ENCODE measurements around the gene HOXA4. TPM values are rescaled to one million over a fixed set of nuclear protein-coding genes. Genes with fewer than 3 reads are reported as not detected.

The HOXA4 gene
- total RNA-seq, 1 donor from 2014 or later = 0.31 TPM

- peaks cover 5% of the 10 kb centered on the region for H3K36me3 Mint-ChIP-seq (ENCODE audit: low read depth, unreplicated experiment)
- peaks cover 36% of the 10 kb centered on the region for H3K27me3 Mint-ChIP-seq (ENCODE audit: unreplicated experiment)
- no peaks in the 10 kb centered on the region for H3K9me3 Mint-ChIP-seq (ENCODE audit: unreplicated experiment)
- H3K27ac Mint-ChIP-seq (ENCODE audit: unreplicated experiment) = no peak overlapping the region
- TF ChIP-seq CTCF (IDR thresholded peaks at IDR 0.05; ENCODE audit: unreplicated experiment) = peak; percentile 100
- H3K4me1 Mint-ChIP-seq (ENCODE audit: unreplicated experiment) = peaks cover 13% of the 10 kb centered on the region
- DNase-seq (ENCODE audit: low spot score) = peak; percentile 93
- no peak overlapping the region for H3K4me3 Mint-ChIP-seq (ENCODE audit: unreplicated experiment)
These were observed 30.1 kb upstream of the HOXA4 start for GRCh38 chr7:27160546-27161213.

GRCh38 chr7:27160145-27160545, 29.6 kb upstream of the HOXA4 start:
- peaks cover 3% of the 10 kb centered on the region for H3K36me3 Mint-ChIP-seq (ENCODE audit: low read depth, unreplicated experiment)
- H3K4me1 Mint-ChIP-seq (ENCODE audit: unreplicated experiment) = peaks cover 14% of the 10 kb centered on the region
- DNase-seq (ENCODE audit: low spot score) = no peak
- no peak for TF ChIP-seq CTCF (IDR thresholded peaks at IDR 0.05; ENCODE audit: unreplicated experiment)
- no peaks in the 10 kb centered on the region for H3K9me3 Mint-ChIP-seq (ENCODE audit: unreplicated experiment)
- H3K27me3 Mint-ChIP-seq (ENCODE audit: unreplicated experiment) = peaks cover 38% of the 10 kb centered on the region
- H3K27ac Mint-ChIP-seq (ENCODE audit: unreplicated experiment) = no peak overlapping the region
- no peak overlapping the region for H3K4me3 Mint-ChIP-seq (ENCODE audit: unreplicated experiment)

GRCh38 chr7:27159266-27160144, 28.9 kb upstream of the HOXA4 start:
- H3K9me3 Mint-ChIP-seq (ENCODE audit: unreplicated experiment) = no peaks in the 10 kb centered on the region
- peaks cover 3% of the 10 kb centered on the region for H3K36me3 Mint-ChIP-seq (ENCODE audit: low read depth, unreplicated experiment)
- no peak for DNase-seq (ENCODE audit: low spot score)
- no peak for TF ChIP-seq CTCF (IDR thresholded peaks at IDR 0.05; ENCODE audit: unreplicated experiment)
- peak overlapping the region; percentile 1 for H3K4me3 Mint-ChIP-seq (ENCODE audit: unreplicated experiment)
- H3K27ac Mint-ChIP-seq (ENCODE audit: unreplicated experiment) = no peak overlapping the region
- peaks cover 17% of the 10 kb centered on the region for H3K4me1 Mint-ChIP-seq (ENCODE audit: unreplicated experiment)
- peaks cover 41% of the 10 kb centered on the region for H3K27me3 Mint-ChIP-seq (ENCODE audit: unreplicated experiment)

GRCh38 chr7:27158436-27159265, 28.1 kb upstream of the HOXA4 start:
- Mint-ChIP-seq H3K4me3 (ENCODE audit: unreplicated experiment) (no peak overlapping the region), H3K4me1 (ENCODE audit: unreplicated experiment) (peaks cover 13% of the 10 kb centered on the region), H3K27ac (ENCODE audit: unreplicated experiment) (no peak overlapping the region), H3K36me3 (ENCODE audit: low read depth, unreplicated experiment) (peaks cover 3% of the 10 kb centered on the region), H3K27me3 (ENCODE audit: unreplicated experiment) (peaks cover 41% of the 10 kb centered on the region), H3K9me3 (ENCODE audit: unreplicated experiment) (no peaks in the 10 kb centered on the region)
- no peak for DNase-seq (ENCODE audit: low spot score)
- TF ChIP-seq CTCF (IDR thresholded peaks at IDR 0.05; ENCODE audit: unreplicated experiment) = no peak
